ENCODE measurements around the gene NSMF.

DNA sequence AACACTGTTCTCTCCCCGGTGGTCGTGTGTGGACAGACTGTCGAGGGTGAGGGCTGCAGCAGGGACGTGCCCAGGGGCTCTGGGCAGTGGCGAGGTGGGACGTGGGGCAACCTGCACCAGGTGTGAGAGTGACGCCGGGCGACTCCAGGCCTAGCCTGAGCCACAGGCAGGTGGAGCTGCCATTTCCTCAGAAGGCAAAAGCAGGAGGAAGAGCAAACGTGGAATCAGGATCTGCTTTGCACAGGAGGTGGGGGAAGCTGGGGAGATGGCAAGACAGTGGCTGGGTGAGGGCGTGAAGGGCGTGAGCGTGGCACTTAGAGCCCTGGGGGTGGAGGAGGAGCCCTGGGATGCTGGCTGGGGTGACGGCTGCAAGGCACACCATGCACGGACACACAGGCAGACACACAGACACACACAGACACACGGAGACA lies 39.6 kb upstream of the NSMF start:
- TF ChIP-seq CTCF (IDR thresholded peaks at IDR 0.05) (no peak), POLR2AphosphoS5 (IDR thresholded peaks at IDR 0.05) (no peak), POLR2A (IDR thresholded peaks at IDR 0.05) (no peak), EP300 (IDR thresholded peaks at IDR 0.05) (no peak)

Data from stomach (tissue), 4 donors.